Caco-2 (cell line): ENCODE measurements around the gene SERPINI2. TPM values are rescaled to one million over a fixed set of nuclear protein-coding genes. Genes with fewer than 3 reads are reported as not detected.

Source experiments
- BruUV-seq: library from RNA; stranded (reverse); fragments of 400-500 nt; replicated peaks from 2 replicates; lab custom pipeline; 2021; lab: Mats Ljungman, UMichigan
- CTCF ChIA-PET: fragments of 300-600 bp; sonication (Branson Sonifier 250); formaldehyde crosslinking; loops from one replicate; lab custom pipeline; 2022; ENCODE audit warnings: antibody characterized with exemption; lab: Charles Lee
- POLR2A ChIA-PET: fragments of 300-600 bp; sonication (Branson Sonifier 250); formaldehyde crosslinking; loops from one replicate; lab custom pipeline; 2022; ENCODE audit warnings: antibody characterized with exemption; lab: Charles Lee
- DNase-seq, 2 experiments: peaks; one replicate each; pipeline versions ENCODE4 v3.0.0 to v3.0.0-alpha.2; 2020 to 2022
- H3K27me3 ChIP-seq: replicated peaks from 2 replicates; pipeline ENCODE4 v1.6.0; 2011; ENCODE audit warnings: low read length; ENCODE audit not compliant: control insufficient read depth, insufficient read depth
- H3K36me3 ChIP-seq: 2 replicates; pipeline ENCODE4 v1.5.1; 2011; ENCODE audit warnings: low read length; ENCODE audit not compliant: control insufficient read depth, insufficient read depth
- H3K4me1 ChIP-seq: fragments of 250-450 bp; sonication (Bioruptor Pico); 2 replicates; pipeline ENCODE4 v1.5.1; 2020; ENCODE audit warnings: mild to moderate bottlenecking
- H3K4me3 ChIP-seq: 2 replicates; pipeline ENCODE4 v1.5.1; 2011; ENCODE audit warnings: low read depth, mild to moderate bottlenecking, control low read depth, low read length
- H3K9me3 ChIP-seq: fragments of 250-450 bp; sonication (Bioruptor Pico); 2 replicates; pipeline ENCODE4 v1.5.1; 2020; ENCODE audit warnings: mild to moderate bottlenecking, moderate library complexity
- H3K27ac Mint-ChIP-seq: one replicate; pipeline ENCODE4 v1.8.0; 2022; ENCODE audit warnings: mixed read lengths; ENCODE audit not compliant: unreplicated experiment
- H3K27me3 Mint-ChIP-seq: one replicate; pipeline ENCODE4 v1.8.0; 2022; ENCODE audit warnings: mixed read lengths; ENCODE audit not compliant: insufficient read depth, unreplicated experiment
- H3K36me3 Mint-ChIP-seq: one replicate; pipeline ENCODE4 v1.8.0; 2022; ENCODE audit warnings: mild to moderate bottlenecking, mixed read lengths; ENCODE audit not compliant: insufficient read depth, unreplicated experiment
- H3K4me1 Mint-ChIP-seq: one replicate; pipeline ENCODE4 v1.8.0; 2022; ENCODE audit warnings: low read depth, mixed read lengths; ENCODE audit not compliant: unreplicated experiment
- H3K4me3 Mint-ChIP-seq: one replicate; pipeline ENCODE4 v1.8.0; 2022; ENCODE audit warnings: mild to moderate bottlenecking, moderate library complexity, mixed read lengths; ENCODE audit not compliant: unreplicated experiment
- H3K9me3 Mint-ChIP-seq: one replicate; pipeline ENCODE4 v1.8.0; 2022; ENCODE audit warnings: mixed read lengths; ENCODE audit not compliant: unreplicated experiment
- intact Hi-C: fragments of 100-400 bp; cut with micrococcal nuclease; formaldehyde crosslinking; loops from one replicate; pipeline ENCODE4 v1.10.0; 2022; ENCODE audit not compliant: unreplicated experiment
- total RNA-seq: library from RNA; stranded (reverse); gene quantifications from 2 replicates; pipeline ENCODE4 v1.2.3, GENCODE V29; 2022
- TF ChIP-seq, protein P1 (sequence below), 2 experiments: fragments of 200-600 bp in 1 of 2; IDR thresholded peaks; 1 replicate in 1 of 2; 2 replicates in 1 of 2; pipeline versions ENCODE4 v1.5.1 to v1.8.0; 2011 to 2022; ENCODE audit warnings: antibody characterized with exemption in 1 of 2, control low read depth in 1 of 2, inconsistent platforms in 1 of 2, low read depth in 1 of 2, low read length in 1 of 2, mild to moderate bottlenecking in 1 of 2, moderate library complexity in 1 of 2; ENCODE audit not compliant: insufficient read depth in 1 of 2, severe bottlenecking in 1 of 2, unreplicated experiment in 1 of 2

The SERPINI2 gene
- total RNA-seq, 1 experiment from 2014 or later: not detected

- ChIA-PET CTCF (no interaction called here), POLR2A (no interaction called here)
- TF ChIP-seq, protein P1, sequence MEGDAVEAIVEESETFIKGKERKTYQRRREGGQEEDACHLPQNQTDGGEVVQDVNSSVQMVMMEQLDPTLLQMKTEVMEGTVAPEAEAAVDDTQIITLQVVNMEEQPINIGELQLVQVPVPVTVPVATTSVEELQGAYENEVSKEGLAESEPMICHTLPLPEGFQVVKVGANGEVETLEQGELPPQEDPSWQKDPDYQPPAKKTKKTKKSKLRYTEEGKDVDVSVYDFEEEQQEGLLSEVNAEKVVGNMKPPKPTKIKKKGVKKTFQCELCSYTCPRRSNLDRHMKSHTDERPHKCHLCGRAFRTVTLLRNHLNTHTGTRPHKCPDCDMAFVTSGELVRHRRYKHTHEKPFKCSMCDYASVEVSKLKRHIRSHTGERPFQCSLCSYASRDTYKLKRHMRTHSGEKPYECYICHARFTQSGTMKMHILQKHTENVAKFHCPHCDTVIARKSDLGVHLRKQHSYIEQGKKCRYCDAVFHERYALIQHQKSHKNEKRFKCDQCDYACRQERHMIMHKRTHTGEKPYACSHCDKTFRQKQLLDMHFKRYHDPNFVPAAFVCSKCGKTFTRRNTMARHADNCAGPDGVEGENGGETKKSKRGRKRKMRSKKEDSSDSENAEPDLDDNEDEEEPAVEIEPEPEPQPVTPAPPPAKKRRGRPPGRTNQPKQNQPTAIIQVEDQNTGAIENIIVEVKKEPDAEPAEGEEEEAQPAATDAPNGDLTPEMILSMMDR (IDR thresholded peaks at IDR 0.05; ENCODE audit: insufficient read depth in 1 of 2, low read depth in 1 of 2, low read length in 1 of 2, severe bottlenecking in 1 of 2, unreplicated experiment in 1 of 2): no peak
- no peaks in the 10 kb centered on the region for H3K36me3 Mint-ChIP-seq
- DNase-seq: no peak
- no peaks in the 10 kb centered on the region for H3K4me1 Mint-ChIP-seq
- H3K36me3 ChIP-seq: no peaks in the 10 kb centered on the region
- no peaks in the 10 kb centered on the region for H3K9me3 Mint-ChIP-seq
- no peak overlapping the region for H3K27ac Mint-ChIP-seq
- H3K9me3 ChIP-seq: no peaks in the 10 kb centered on the region
- intact Hi-C loops: no loop called here
- H3K4me3 Mint-ChIP-seq: no peak overlapping the region
- no peaks in the 10 kb centered on the region for H3K27me3 ChIP-seq
- no peaks in the 10 kb centered on the region for H3K4me1 ChIP-seq
- no TSS peak for BruUV-seq
- H3K4me3 ChIP-seq: no peak overlapping the region
- peaks cover 3% of the 10 kb centered on the region for H3K27me3 Mint-ChIP-seq
Measured at GRCh38 chr3:167507954-167508353, 34.1 kb upstream of the SERPINI2 start.

- Mint-ChIP-seq H3K27ac (no peak overlapping the region), H3K4me1 (no peaks in the 10 kb centered on the region), H3K4me3 (no peak overlapping the region), H3K27me3 (peaks cover 3% of the 10 kb centered on the region), H3K36me3 (no peaks in the 10 kb centered on the region), H3K9me3 (no peaks in the 10 kb centered on the region)
- CTCF ChIA-PET: no interaction called here
- Histone ChIP-seq H3K4me1 (no peaks in the 10 kb centered on the region), H3K36me3 (no peaks in the 10 kb centered on the region), H3K4me3 (no peak overlapping the region), H3K9me3 (no peaks in the 10 kb centered on the region), H3K27me3 (no peaks in the 10 kb centered on the region)
- TF ChIP-seq, protein P1 (IDR thresholded peaks at IDR 0.05; ENCODE audit: insufficient read depth in 1 of 2, low read depth in 1 of 2, low read length in 1 of 2, severe bottlenecking in 1 of 2, unreplicated experiment in 1 of 2): no peak
- intact Hi-C loops: no loop called here
- no TSS peak for BruUV-seq
- POLR2A ChIA-PET: no interaction called here
- no peak for DNase-seq
Measured at GRCh38 chr3:167502401-167502800, 28.6 kb upstream of the SERPINI2 start.

- TF ChIP-seq, protein P1 (IDR thresholded peaks at IDR 0.05; ENCODE audit: insufficient read depth in 1 of 2, low read depth in 1 of 2, low read length in 1 of 2, severe bottlenecking in 1 of 2, unreplicated experiment in 1 of 2): no peak
- Mint-ChIP-seq H3K4me3 (no peak overlapping the region), H3K36me3 (no peaks in the 10 kb centered on the region), H3K4me1 (no peaks in the 10 kb centered on the region), H3K27ac (no peak overlapping the region), H3K27me3 (peaks cover 3% of the 10 kb centered on the region), H3K9me3 (no peaks in the 10 kb centered on the region)
- no peaks in the 10 kb centered on the region for H3K27me3 ChIP-seq
- no peak overlapping the region for H3K4me3 ChIP-seq
- no TSS peak for BruUV-seq
- POLR2A ChIA-PET: no interaction called here
- no peak for DNase-seq
- H3K9me3 ChIP-seq: no peaks in the 10 kb centered on the region
- no peaks in the 10 kb centered on the region for H3K4me1 ChIP-seq
- intact Hi-C loops: no loop called here
- CTCF ChIA-PET: no interaction called here
- no peaks in the 10 kb centered on the region for H3K36me3 ChIP-seq
Measured at GRCh38 chr3:167501941-167502340, 28.1 kb upstream of the SERPINI2 start.
